HepG2 (cell line): ENCODE results near the gene ZFP69. TPM values are rescaled to one million over a fixed set of nuclear protein-coding genes. Genes with fewer than 3 reads are reported as not detected.

Experiments used
- CREB1 ChIP-seq, 2 experiments: fragments of 450-650 bp in 1 of 2; IDR thresholded peaks; 2 replicates each; pipeline ENCODE4 v1.6.1; 2016 to 2017; ENCODE audit warnings: control low read depth in 1 of 2, mild to moderate bottlenecking in 1 of 2, missing compliant biosample characterization in 1 of 2, missing genetic modification characterization in 1 of 2
- CREBL2 ChIP-seq: sonication (generic); formaldehyde crosslinking; IDR thresholded peaks from 2 replicates; pipeline ENCODE4 v1.8.1; 2023; ENCODE audit warnings: missing genetic modification reagents, mild to moderate bottlenecking, borderline replicate concordance
- HCFC1 ChIP-seq: fragments of 150-350 bp; IDR thresholded peaks from 2 replicates; pipeline ENCODE4 v1.6.1; 2014; ENCODE audit warnings: low read depth, low read length
- KDM4B ChIP-seq: sonication (generic); formaldehyde crosslinking; IDR thresholded peaks from 2 replicates; pipeline ENCODE4 v1.4.0; 2020; ENCODE audit warnings: missing genetic modification reagents
- MIER3 ChIP-seq: IDR thresholded peaks from 2 replicates; pipeline ENCODE4 v1.6.1; 2016; ENCODE audit warnings: missing compliant biosample characterization, borderline replicate concordance
- MTF1 ChIP-seq: sonication (generic); formaldehyde crosslinking; IDR thresholded peaks from 2 replicates; pipeline ENCODE4 v1.5.0; 2020; ENCODE audit warnings: missing genetic modification reagents
- NFE2L2 ChIP-seq: fragments of 150-350 bp; IDR thresholded peaks from 2 replicates; pipeline ENCODE4 v1.6.1; 2014; ENCODE audit warnings: low read length
- NFYC ChIP-seq: IDR thresholded peaks from 2 replicates; pipeline ENCODE4 v1.6.1; 2016; ENCODE audit warnings: missing genetic modification reagents, missing compliant biosample characterization
- RCOR2 ChIP-seq: IDR thresholded peaks from 2 replicates; pipeline ENCODE4 v1.6.1; 2016; ENCODE audit warnings: missing biosample characterization, missing genetic modification reagents
- REXO4 ChIP-seq: sonication (generic); formaldehyde crosslinking; IDR thresholded peaks from 2 replicates; pipeline ENCODE4 v1.8.0; 2022; ENCODE audit warnings: missing genetic modification reagents, mild to moderate bottlenecking, borderline replicate concordance
- SCMH1 ChIP-seq: sonication (generic); formaldehyde crosslinking; IDR thresholded peaks from 2 replicates; pipeline ENCODE4 v1.9.0; 2021; ENCODE audit warnings: missing genetic modification reagents, mild to moderate bottlenecking, borderline replicate concordance
- STAT6 ChIP-seq: sonication (generic); formaldehyde crosslinking; IDR thresholded peaks from 2 replicates; pipeline ENCODE4 v1.4.0; 2020; ENCODE audit warnings: missing genetic modification reagents, mild to moderate bottlenecking, borderline replicate concordance
- SYNCRIP ChIP-seq: fragments of 200-400 bp; formaldehyde crosslinking; IDR thresholded peaks from 2 replicates; pipeline ENCODE4 v1.6.1; 2018; ENCODE audit warnings: mild to moderate bottlenecking, low read depth, low read length; ENCODE audit not compliant: insufficient read depth
- TFDP2 ChIP-seq: sonication (generic); formaldehyde crosslinking; IDR thresholded peaks from 2 replicates; pipeline ENCODE4 v1.4.0; 2020; ENCODE audit warnings: missing genetic modification reagents
- TRIM22 ChIP-seq: fragments of 450-650 bp; IDR thresholded peaks from 2 replicates; pipeline ENCODE4 v1.6.1; 2017
- ZBTB25 ChIP-seq: IDR thresholded peaks from 2 replicates; pipeline ENCODE4 v1.6.1; 2018; ENCODE audit warnings: missing genetic modification reagents
- ZFY ChIP-seq: sonication (generic); formaldehyde crosslinking; IDR thresholded peaks from 2 replicates; pipeline ENCODE4 v1.4.0; 2020; ENCODE audit warnings: missing genetic modification reagents
- ZMAT5 ChIP-seq: sonication (generic); formaldehyde crosslinking; IDR thresholded peaks from 2 replicates; pipeline ENCODE4 v1.5.0; 2020; ENCODE audit warnings: mild to moderate bottlenecking, low read depth, missing genetic modification reagents, borderline replicate concordance
- ZNF101 ChIP-seq: sonication (generic); formaldehyde crosslinking; IDR thresholded peaks from 2 replicates; pipeline ENCODE4 v1.4.0; 2020; ENCODE audit warnings: mild to moderate bottlenecking, low read depth, missing genetic modification reagents, borderline replicate concordance
- ZNF264 ChIP-seq: sonication (generic); formaldehyde crosslinking; IDR thresholded peaks from 2 replicates; pipeline ENCODE4 v1.4.0; 2020; ENCODE audit warnings: missing genetic modification reagents
- ZNF292 ChIP-seq: sonication (generic); formaldehyde crosslinking; IDR thresholded peaks from 2 replicates; pipeline ENCODE4 v1.8.1; 2022; ENCODE audit warnings: mild to moderate bottlenecking, low read depth, missing genetic modification reagents, borderline replicate concordance
- ZNF558 ChIP-seq: sonication (generic); formaldehyde crosslinking; IDR thresholded peaks from 2 replicates; pipeline ENCODE4 v1.9.0; 2022; ENCODE audit warnings: mild to moderate bottlenecking, missing genetic modification reagents, borderline replicate concordance
- ZNF839 ChIP-seq: sonication (generic); formaldehyde crosslinking; IDR thresholded peaks from 2 replicates; pipeline ENCODE4 v1.4.0; 2020; ENCODE audit warnings: missing genetic modification reagents, mild to moderate bottlenecking, borderline replicate concordance
- polyA plus RNA-seq, 8 experiments: library from polyadenylated mRNA; depleted of rRNA in 3 of 8; stranded (reverse) in 7 of 8; unstranded in 1 of 8; fragments of >200 nt; fragmentation: Illumina TruSeq in 4 of 8; extraction: Trizol in 4 of 8; gene quantifications; 2 replicates each; pipeline versions ENCODE4 v1.2.1 to v1.2.3, GENCODE V29; 2011 to 2016; ENCODE audit warnings: low read depth in 4 of 8, missing spikeins in 1 of 8, mixed read lengths in 1 of 8; ENCODE audit not compliant: insufficient read depth in 1 of 8
- total RNA-seq, 5 experiments: library from RNA; depleted of rRNA; stranded (reverse); fragments of >200 nt; fragmentation: Illumina TruSeq; extraction: Trizol; gene quantifications; 2 replicates each; pipeline ENCODE4 v1.2.3, GENCODE V29; 2016; ENCODE audit warnings: low read depth in 1 of 5

The ZFP69 gene
- total and polyA plus RNA-seq, 2 of the 13 experiments (the other 11 are each of a cell fraction or from before 2014, with no cell fraction given), result 2.6 to 5.6 TPM

GRCh38 chr1:40531381-40532061, 54.4 kb downstream of the ZFP69 start, which contains the start of gene ZNF684 (continued):
- TF ChIP-seq ZBTB25 (CRISPR knock-in tag) (0 out of 2 replicates have a peak, but pooled peaks have one; percentile 56), ZNF558 (CRISPR knock-in tag) (no peak), KDM4B (CRISPR knock-in tag) (peak; percentile 63; the same call in 1 of the 2 replicates), CREBL2 (CRISPR knock-in tag) (no peak), SCMH1 (CRISPR knock-in tag) (no peak), ZNF101 (CRISPR knock-in tag) (no peak), MIER3 (CRISPR knock-in tag) (no peak; the same call in none of the 2 replicates), TFDP2 (peak; percentile 93), RCOR2 (CRISPR knock-in tag) (peak; percentile 33; the same call in 1 of the 2 replicates), ZFY (peak; percentile 68), STAT6 (CRISPR knock-in tag) (no peak), ZMAT5 (CRISPR knock-in tag) (no peak), TRIM22 (no peak), SYNCRIP (no peak), ZNF292 (CRISPR knock-in tag) (peak; percentile 58; the same call in 1 of the 2 replicates), CREB1 (IDR thresholded peaks at IDR 0.05) (peak; percentile 78), CREB1 (CRISPR knock-in tag; IDR thresholded peaks at IDR 0.05) (peak; percentile 99), NFE2L2 (no peak), MTF1 (CRISPR knock-in tag) (no peak), NFYC (no peak), REXO4 (CRISPR knock-in tag) (0 out of 2 replicates have a peak, but pooled peaks have one; percentile 66), ZNF839 (0 out of 2 replicates have a peak, but pooled peaks have one; percentile 77), ZNF264 (no peak), HCFC1 (peak; percentile 86)
